Left ventricle myocardium superior (tissue), 1 donor: Measurements from ENCODE around the gene MACROD2. TPM values are rescaled to one million over a fixed set of nuclear protein-coding genes. Genes with fewer than 3 reads are reported as not detected.
A peak's percentile ranks its signal among the peaks of the same experiment; 100 is the strongest.

Experiments
- ATAC-seq: fragments of 200-7000 bp; cut with Tn5 transposase; one replicate; pipeline ENCODE4 v1.9.1; 2020; ENCODE audit warnings: mild to moderate bottlenecking, moderate library complexity
- DNase-seq: peaks from one replicate; pipeline ENCODE4 v3.0.0-alpha.2; 2020
- intact Hi-C: fragments of 100-400 bp; cut with micrococcal nuclease; formaldehyde crosslinking; loops from one replicate; pipeline ENCODE4 v1.11.0; 2022
- total RNA-seq: library from RNA; stranded (reverse); fragmentation: NEBNext Ultra II Directional; extraction: Animal tissue kit (Norgen Biotek cat#: 25700); gene quantifications from one replicate; pipeline ENCODE4 v1.2.1, GENCODE V29; 2021
- donor health status: DM: no; HTN: yes; CAD: no; lungs with severe emphysema.

Gene MACROD2
- total RNA-seq, 1 donor from 2014 or later: 3.5 TPM

DNA sequence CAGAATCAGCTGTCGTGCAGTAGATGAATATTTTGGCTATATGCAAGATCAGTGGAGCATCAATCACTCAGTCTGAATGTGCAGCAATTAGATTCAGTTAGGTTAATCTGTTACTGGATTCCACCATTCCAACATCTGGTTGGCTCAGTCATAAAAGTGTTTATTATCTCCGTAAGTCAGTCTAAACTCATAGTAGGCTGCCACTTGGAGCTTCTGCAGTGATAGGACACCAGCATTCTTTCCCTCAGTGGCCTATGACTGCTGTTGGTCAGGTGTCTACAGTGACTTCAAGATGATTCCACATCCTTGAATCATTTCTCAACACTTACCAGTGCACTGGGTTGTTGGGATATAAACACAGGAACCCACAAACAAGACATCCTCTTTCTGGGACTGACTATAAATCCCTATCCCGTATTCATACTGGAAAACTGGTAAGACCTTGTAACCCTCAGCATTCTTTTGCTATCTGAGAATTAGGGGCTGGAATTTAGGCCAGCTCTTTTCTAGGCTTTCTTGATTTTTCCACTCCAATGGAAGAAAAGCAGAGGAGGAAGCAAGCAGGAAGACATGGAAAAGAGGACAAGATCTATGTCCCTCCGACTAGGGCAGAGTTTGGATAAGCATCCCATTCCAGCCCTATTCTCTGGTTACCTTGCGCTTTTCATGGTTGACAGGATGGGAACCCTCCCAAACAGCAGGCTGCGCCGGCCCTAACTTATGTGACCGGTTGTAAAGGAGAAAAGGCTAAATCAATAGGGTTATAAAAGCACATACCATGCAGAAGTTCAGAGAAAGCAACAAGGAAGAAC, 1658.3 kb downstream of the MACROD2 start:
- no peak for DNase-seq
- intact Hi-C loops: no loop called here
- no peak for ATAC-seq

DNA sequence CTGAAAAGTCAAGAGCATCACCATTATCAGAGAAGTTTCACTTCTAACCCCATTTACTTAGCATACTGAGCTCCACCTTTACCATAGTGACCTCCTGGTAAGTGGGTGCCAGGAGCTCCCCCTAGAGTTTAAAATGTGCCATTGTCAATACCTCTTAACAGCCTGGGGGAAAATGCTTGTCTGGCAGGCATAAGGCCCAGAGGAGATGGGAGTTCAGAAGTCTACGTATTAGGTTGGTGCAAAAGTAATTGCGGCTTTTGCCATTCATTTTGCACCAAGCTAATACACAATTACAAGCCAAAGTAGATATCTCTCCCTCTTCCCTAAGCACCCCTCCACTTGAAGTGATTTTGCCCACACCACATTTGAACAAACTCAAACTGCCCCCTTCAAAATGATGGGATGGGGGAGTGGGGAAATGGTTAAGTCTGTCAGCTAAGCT, 1658.9 kb downstream of the MACROD2 start:
- intact Hi-C loops: no loop called here
- DNase-seq (no peak), ATAC-seq (peak; percentile 68)

DNA sequence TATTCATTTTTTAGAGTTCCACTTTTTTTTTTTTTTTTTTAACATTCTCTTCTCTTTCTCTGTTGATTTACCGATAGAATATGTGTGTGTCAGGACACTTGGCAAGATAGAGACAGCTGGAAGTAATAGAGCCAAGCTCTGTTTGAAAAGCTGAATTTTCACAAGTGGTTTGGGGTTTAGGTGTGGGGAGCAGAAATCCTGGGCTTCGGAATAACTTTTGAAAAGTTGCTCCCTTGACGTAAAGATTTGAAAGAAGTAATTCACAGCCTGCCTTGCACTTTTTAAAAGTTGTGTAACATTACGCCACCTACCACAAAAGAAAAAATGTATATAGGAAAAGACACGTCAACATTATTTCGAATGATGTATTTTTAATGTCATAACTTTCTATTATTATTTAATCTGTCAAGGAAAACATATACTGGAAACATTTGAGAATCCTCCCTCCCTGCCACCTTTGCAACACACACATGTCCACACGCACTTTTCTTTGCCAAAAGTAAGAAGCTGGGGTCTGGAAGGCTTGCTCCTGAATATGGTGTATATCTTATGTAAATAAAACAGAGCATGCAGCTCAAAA, 1660.1 kb downstream of the MACROD2 start:
- ATAC-seq (no peak), DNase-seq (no peak)
- intact Hi-C loops: no loop called here

DNA sequence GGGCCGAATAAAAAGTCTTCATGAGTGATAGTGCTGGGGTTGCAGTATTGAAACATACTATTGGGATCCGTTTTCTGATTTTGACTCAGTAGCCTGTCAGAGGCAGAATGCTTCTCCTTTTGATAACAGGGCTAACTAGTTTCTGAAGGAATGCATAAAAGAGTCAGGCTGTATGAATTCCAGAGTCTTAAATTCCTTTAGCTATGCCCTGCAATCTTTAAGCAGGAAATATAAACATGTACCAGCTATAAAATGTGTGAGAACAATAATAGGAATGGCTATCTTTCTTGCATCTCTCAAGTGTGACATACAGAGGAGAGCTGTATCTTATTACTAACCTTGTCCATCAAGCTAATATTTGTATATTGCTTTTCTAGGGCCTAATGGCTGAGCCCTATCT, 1660.8 kb downstream of the MACROD2 start:
- intact Hi-C loops: no loop called here
- no peak for DNase-seq
- no peak for ATAC-seq

DNA sequence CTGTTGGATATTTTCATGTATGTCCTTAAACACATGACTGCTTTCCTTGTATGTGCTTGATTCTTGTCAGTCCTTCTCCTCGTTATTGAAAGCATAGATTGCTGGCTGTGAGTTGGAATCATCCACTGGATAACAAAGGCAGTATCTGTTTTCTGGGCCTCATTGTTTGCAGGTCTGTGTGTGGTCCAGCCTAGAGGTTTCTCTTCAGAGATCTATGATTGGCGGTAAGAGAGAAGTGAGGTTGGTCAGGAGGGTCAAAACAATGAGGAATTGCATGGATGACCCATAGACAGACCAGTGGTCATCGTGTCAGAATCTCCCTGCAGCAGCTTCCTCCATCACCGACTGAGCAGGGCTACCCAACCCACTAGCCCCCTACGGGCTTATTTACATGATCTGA, 1663.0 kb downstream of the MACROD2 start:
- ATAC-seq (no peak), DNase-seq (no peak)
- intact Hi-C loops: no loop called here

DNA sequence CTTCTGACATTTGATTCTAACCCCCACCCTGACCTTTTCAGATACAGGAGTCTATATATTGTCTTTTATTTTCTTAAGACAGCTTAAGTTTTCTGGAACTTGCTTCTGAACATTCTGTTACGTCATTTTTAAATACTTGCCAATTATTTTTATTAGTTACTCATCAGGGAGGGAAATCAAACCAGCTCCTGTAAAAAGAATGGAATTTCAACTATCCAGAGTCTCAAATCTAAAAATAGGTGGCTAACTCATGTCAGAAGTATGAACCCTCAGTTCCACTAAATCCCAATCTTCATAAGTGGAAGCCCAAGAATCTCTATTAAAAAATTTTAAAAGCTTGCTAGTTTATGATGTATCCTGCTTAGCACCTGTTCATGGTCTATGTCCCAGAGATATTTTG, 1677.9 kb downstream of the MACROD2 start:
- intact Hi-C loops: no loop called here
- no peak for DNase-seq
- no peak for ATAC-seq

DNA sequence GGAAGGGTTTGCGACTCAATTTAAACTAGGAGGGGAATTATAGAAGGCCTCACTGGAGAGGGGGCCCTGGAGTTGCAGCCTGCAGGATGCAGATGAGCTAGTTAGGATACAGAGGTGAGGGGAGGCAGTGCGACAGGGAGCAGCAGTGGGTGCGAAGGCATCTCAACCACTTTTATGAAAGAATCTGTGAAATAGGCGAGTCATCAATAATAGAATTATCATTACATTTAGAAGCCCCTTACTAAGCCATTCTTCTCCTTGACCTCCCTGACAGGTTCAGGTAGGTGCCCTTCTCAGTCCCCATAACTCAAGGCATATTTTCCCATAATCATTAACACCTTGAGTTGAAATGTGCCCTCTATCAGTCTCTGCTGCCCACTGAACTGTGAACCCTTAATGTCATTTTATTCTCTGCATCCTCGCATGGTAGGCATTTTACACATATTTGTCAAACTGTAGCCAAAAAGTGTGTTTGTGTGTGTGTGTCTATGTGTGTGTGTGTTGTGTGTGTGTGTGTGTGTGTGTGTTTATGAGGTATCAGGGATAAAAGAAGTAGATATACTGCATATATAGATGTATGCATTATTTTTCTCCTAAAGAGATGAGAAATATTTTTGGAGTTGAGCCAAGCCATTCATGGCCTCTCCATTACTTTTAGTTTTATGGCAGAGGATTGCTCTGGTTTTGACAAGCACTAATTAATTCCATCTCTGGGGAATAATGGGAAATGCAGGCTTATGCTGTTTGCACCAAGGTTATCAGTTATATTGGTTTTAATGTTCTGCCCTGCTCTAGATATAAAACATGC, 1679.1 kb downstream of the MACROD2 start:
- ATAC-seq (no peak), DNase-seq (no peak)
- intact Hi-C loops: no loop called here

DNA sequence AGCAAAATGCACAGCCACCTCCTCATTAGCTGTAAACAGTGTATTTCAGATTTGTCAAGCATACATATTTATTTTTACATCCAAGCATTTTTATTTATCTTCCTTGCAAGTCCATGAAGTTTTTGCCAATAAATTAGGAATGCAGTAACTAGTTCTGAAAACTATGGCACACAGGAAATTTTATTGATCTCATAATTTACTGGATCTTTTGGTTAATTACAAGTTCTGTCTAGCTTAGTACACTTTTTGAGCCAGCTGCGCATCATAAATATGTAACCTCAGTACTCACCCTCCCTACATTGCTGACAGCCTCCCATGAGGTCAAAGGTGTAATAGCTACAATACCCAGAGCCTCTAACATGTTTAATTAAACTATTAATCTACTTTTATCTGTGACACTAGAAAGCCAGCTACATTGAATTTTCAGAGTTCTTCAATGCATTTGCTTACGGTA, 1679.8 kb downstream of the MACROD2 start:
- intact Hi-C loops: no loop called here
- ATAC-seq (no peak), DNase-seq (no peak)

DNA sequence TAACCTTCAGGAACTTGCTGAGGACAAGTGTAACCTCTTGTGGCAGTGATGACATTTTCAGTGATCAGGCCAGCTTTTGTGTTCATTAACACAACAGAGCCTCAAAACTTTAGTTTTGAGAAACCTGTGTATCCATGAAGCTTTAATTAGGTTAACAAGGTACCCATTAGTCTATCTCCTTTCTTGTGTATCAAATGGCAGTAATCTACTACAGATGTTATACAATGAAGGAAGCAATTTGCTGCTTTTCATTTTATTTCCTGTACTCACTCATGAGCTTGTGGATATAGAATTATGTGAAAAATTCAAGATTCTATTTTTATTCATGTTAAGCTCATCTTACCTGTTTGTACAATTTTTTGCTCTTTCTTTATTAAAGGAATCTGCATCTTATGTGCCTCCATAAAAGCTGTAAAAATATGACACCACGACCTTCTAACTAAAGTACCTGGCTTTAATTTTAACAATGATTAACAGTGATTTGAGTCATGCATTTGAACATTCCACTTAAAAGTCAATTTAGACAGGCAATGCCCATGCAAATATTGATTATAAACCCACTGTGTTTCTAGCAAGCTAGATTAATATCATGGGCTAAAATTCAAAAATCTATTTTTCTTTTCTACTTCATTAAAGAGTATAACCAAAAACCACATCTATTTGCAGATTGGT, 1680.6 kb downstream of the MACROD2 start:
- intact Hi-C loops: no loop called here
- ATAC-seq (no peak), DNase-seq (no peak)

DNA sequence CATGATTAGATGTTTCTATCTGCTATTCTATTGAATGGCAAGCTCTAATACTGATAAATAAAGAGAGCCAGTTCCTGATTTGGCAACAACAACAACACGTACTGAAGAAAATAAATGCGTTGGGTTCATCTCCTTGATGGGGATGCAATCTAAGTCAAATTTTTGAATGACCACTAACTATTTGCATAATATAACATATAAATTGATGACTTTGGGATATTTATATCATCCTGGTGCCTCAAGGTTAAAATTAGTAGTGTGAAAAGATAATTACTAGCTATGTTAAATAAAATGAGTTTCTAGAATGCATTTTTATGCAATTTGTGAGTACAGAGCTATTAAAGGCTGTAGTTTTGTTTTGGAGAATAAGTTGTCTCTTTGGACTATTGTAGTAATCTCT, 1681.5 kb downstream of the MACROD2 start:
- intact Hi-C loops: no loop called here
- no peak for DNase-seq
- ATAC-seq: no peak

DNA sequence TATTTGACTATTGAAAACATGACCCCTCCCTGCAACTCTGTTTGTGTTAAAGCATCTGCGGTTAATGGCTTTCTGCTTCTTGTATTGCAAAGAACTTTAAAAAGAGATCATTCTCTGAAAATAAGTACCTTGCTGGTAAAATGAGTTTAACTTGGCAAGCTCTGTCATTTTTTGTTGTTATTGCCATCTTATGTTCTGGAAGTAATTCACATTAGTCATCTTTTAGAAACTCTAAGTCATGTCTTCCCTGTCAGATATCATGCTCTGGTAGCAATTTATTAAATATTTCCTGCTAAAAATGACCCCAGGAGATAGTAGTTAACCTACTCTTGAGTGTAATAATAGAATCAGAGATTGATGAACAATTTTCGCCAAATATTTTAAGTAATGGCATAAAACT, 1687.4 kb downstream of the MACROD2 start:
- intact Hi-C loops: no loop called here
- ATAC-seq (no peak), DNase-seq (no peak)

DNA sequence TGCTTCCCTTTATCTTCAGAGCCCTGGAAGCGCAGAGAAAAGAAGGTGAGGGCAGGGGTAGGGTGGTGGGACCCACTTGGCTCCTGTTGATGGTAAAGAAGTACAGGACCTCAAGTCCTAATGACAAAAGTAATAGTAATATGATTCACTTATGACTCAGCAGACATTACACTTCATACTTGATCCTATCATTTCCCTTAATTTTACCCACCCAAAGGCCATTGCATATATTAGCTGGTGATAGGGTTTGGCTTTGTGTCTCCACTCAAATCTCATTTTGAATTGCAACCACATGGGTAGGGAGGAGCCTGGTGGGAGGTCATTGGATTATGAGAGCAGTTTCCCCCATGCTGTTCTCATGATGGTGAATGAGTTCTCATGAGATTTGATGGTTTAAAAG, 1697.3 kb downstream of the MACROD2 start:
- intact Hi-C loops: no loop called here
- ATAC-seq (no peak), DNase-seq (no peak)

DNA sequence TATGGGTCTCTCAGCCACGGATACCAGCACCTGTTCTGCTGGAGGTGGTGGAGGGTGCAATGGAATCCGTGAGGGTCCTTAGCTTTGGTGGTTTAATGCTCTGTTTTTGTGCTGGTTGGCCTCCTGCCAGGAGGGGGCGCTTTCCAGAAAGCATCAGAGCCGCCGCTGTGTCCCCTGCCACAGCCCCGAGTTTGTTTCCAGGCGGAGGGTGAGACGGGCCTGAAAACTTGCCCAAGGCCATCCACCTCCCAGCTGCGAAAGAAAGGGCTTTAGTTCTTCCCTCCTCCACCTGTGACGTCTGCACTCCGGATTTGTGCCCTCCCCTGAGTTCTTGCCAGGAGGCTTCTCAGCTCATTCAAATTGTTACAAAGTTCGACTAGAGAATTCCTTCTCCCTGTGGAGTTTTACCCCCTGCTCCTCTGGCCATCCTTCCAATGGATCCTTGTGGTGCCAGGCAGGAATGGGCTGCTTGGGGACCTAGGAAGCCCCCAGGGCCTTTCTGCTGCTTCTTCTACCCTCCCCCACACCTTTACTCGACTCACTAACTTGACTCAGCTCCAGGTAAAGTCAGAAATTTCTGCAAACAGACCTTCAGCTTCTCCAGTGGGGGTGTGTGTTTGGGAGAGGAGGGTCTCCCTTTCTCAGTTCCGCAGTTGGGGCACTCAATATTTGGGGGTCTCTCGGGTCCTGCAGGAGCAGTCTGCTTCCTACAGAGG, 1704.3 kb downstream of the MACROD2 start:
- ATAC-seq: no peak
- intact Hi-C loops: no loop called here
- no peak for DNase-seq

DNA sequence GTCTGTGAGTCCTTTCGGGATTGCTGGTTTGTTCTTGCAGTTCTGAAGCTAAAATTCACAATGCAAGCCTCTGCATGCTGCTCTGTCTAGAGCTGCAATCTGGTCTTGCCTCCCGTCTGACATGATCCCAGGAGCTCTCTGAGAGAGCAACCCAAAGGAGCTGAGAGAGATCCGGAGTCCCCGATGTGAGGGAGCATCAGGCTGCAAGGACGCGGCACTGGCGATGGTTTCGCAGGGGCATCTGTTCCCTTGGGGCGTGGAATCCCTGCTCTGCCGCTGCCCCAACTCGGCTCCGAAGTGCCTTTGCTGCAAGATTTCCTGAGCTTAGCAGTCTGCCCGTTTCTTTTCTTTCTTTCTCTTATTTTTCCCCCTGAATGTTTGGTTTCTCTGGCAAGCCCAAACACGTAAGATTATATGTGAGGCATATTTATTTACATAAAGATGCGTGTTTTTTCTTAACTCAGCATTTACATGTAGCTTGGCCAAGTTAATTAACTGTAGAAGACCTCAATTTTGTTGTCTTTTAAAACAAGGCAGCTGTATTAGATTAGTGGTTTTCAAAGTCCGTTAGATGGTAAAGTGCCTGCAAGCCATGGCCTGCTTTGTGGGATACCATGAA, 1704.9 kb downstream of the MACROD2 start:
- intact Hi-C loops: no loop called here
- DNase-seq (no peak), ATAC-seq (no peak)

DNA sequence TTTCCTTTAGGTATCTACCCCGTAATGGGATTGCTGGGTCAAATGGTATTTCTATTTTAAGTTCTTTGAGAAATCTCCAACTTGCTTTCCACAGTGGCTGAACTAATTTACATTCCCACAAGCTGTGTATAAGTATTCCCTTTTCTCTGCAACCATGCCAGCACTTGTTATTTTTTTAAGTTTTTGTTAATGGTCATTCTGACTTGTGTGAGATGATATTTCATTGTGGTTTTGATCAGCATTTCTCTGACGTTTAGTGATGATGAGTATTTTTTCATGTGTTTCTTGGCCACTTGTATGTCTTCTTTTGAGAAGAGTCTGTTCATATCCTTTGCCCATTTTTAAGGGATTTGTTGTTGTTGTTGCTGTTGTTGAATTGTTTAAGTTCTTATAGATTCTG, 1706.8 kb downstream of the MACROD2 start:
- DNase-seq (no peak), ATAC-seq (no peak)
- intact Hi-C loops: no loop called here

DNA sequence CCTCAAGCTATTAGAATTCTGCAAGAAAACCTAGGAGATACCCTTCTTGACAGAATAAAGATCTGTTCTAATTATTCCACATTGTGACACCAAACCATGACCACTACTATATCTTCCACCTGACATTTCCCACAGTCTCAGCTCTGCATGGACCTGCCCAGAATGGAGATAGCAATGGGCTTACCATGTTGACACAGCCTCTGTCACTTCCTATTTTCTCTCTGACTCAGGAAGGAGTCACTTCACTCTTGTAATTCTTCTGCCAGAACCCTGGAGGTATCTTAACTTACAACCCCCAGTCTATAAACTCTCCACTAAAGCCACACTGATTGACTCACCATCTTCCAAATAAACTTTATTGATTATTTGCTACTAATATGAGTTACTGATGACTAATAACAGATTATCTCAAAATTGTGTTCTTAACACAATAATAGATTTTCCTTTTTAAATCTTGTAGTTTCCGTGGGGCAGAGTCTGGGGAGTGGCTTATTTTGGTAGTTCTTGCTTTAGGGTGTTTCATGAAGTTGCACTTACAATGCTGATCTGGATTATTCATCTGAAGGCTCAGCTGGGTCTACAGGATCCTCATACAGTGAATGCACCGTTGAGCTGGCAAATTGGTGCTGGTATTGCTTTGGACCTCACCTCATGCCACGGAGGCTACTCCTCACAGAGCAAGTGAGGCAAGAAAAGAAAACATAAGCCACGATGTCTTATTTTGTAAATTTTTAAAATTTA, 1708.0 kb downstream of the MACROD2 start:
- no peak for DNase-seq
- no peak for ATAC-seq
- intact Hi-C loops: no loop called here

DNA sequence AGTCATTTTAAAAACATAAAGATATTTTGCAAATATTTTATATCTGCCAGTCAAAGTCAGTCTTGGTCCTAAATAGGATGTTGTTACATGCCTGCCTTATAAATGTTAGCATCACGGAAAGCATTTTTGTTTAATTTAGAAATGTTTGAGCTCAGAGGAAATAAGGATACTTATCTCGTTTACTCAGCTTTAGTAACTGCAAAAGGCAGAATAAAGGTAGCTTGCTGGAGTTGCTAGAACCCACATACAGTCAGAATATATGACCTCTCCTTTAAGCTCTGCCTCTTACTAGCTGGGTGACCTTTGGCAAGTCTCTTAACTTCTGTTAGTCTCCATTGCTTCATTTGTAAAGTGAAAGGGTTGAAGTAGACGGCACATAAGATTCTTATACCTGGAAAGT, 1710.7 kb downstream of the MACROD2 start:
- intact Hi-C loops: no loop called here
- DNase-seq (no peak), ATAC-seq (no peak)

DNA sequence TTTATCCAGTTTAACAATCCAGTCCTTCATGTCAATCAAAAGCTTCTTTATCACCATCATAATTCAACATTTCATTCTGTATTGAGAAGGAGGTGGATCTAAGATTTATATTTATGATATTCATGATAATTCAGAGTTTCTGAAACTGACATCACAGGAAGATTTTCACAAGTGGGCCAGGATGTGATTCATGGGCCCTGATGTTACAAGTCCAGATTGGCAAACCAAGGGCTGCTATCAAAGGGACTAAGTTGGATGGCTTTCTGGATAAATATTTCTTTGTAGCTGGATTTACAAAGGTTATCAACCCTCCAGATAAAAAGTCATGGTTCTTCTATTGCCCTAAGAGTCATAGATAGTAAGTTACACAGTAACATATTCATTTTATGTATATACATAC, 1711.4 kb downstream of the MACROD2 start:
- DNase-seq (no peak), ATAC-seq (no peak)
- intact Hi-C loops: no loop called here
